GM12874 (cell line): ENCODE measurements around the gene PRPSAP1.

Experiments used
- CTCF ChIP-seq: IDR thresholded peaks from 2 replicates; pipeline ENCODE4 v1.5.1; 2011; ENCODE audit warnings: low read depth, mild to moderate bottlenecking, control low read depth, low read length, moderate library complexity; ENCODE audit not compliant: insufficient read depth

PRPSAP1 gene

GRCh38 chr17:76270770-76271668 lies 82.7 kb downstream of the PRPSAP1 start:
- TF ChIP-seq CTCF: no peak

- TF ChIP-seq CTCF: no peak
Measured at GRCh38 chr17:76270127-76270592, 83.6 kb downstream of the PRPSAP1 start.

GRCh38 chr17:76268991-76269981 lies 84.4 kb downstream of the PRPSAP1 start:
- TF ChIP-seq CTCF: no peak

- TF ChIP-seq CTCF: no peak
Measured at GRCh38 chr17:76268015-76268749, 85.5 kb downstream of the PRPSAP1 start.

GRCh38 chr17:76267051-76267576 lies 86.6 kb downstream of the PRPSAP1 start:
- TF ChIP-seq CTCF: no peak

- no peak for TF ChIP-seq CTCF
Measured at GRCh38 chr17:76266244-76266938, 87.3 kb downstream of the PRPSAP1 start.
